H9 (cell line): ENCODE data around the gene ADAMTS6. TPM values are rescaled to one million over a fixed set of nuclear protein-coding genes. Genes with fewer than 3 reads are reported as not detected.

Experiments used
- DNase-seq: peaks from one replicate; pipeline ENCODE4 v3.0.0-alpha.2; 2017
- H2AFZ ChIP-seq: one replicate; pipeline ENCODE4 v1.6.1; 2013; ENCODE audit warnings: mild to moderate bottlenecking, low read length, control low read depth, moderate library complexity
- H2AK5ac ChIP-seq: 2 replicates; pipeline ENCODE4 v1.6.1; 2013; ENCODE audit warnings: low read length, control low read depth, mixed read lengths; ENCODE audit not compliant: insufficient read length
- H2BK120ac ChIP-seq: one replicate; pipeline ENCODE4 v1.6.1; 2013; ENCODE audit warnings: low read depth, mild to moderate bottlenecking, low read length, control low read depth, inconsistent platforms; ENCODE audit not compliant: poor library complexity, severe bottlenecking
- H2BK12ac ChIP-seq: 2 replicates; pipeline ENCODE4 v1.6.1; 2013; ENCODE audit warnings: low read length, control low read depth, mixed read lengths, low read depth; ENCODE audit not compliant: insufficient read length
- H2BK15ac ChIP-seq: 2 replicates; pipeline ENCODE4 v1.6.1; 2013; ENCODE audit warnings: low read depth, low read length, control low read depth
- H2BK20ac ChIP-seq: one replicate; pipeline ENCODE4 v1.6.1; 2013; ENCODE audit warnings: low read depth, mild to moderate bottlenecking, low read length, control low read depth, inconsistent platforms; ENCODE audit not compliant: poor library complexity, severe bottlenecking
- H2BK5ac ChIP-seq: 2 replicates; pipeline ENCODE4 v1.6.1; 2013; ENCODE audit warnings: low read length, control low read depth, mixed read lengths; ENCODE audit not compliant: insufficient read length
- H3K14ac ChIP-seq: 2 replicates; pipeline ENCODE4 v1.6.1; 2013; ENCODE audit warnings: low read length, control low read depth; ENCODE audit not compliant: insufficient read depth
- H3K18ac ChIP-seq: 2 replicates; pipeline ENCODE4 v1.6.1; 2013; ENCODE audit warnings: low read depth, mild to moderate bottlenecking, mixed read lengths, low read length, control low read depth; ENCODE audit not compliant: insufficient read length
- H3K23ac ChIP-seq: 2 replicates; pipeline ENCODE4 v1.6.1; 2013; ENCODE audit warnings: low read length, control low read depth, mixed read lengths, low read depth; ENCODE audit not compliant: insufficient read length
- H3K23me2 ChIP-seq: 2 replicates; pipeline ENCODE4 v1.6.1; 2013; ENCODE audit warnings: low read depth, mild to moderate bottlenecking, mixed read lengths, low read length, control low read depth; ENCODE audit not compliant: insufficient read length, poor library complexity, severe bottlenecking
- H3K27ac ChIP-seq: 2 replicates; pipeline ENCODE4 v1.5.1; 2013; ENCODE audit warnings: low read length, control low read depth, mixed read lengths, low read depth; ENCODE audit not compliant: insufficient read length
- H3K27me3 ChIP-seq: 2 replicates; pipeline ENCODE4 v1.6.1; 2013; ENCODE audit warnings: low read length, control low read depth, inconsistent platforms; ENCODE audit not compliant: insufficient read depth
- H3K4ac ChIP-seq: 2 replicates; pipeline ENCODE4 v1.6.1; 2013; ENCODE audit warnings: low read depth, mild to moderate bottlenecking, control low read depth, inconsistent platforms, low read length, moderate library complexity
- H3K4me1 ChIP-seq: 2 replicates; pipeline ENCODE4 v1.6.1; 2013; ENCODE audit warnings: low read length, control low read depth, inconsistent platforms; ENCODE audit not compliant: insufficient read depth
- H3K4me2 ChIP-seq: 2 replicates; pipeline ENCODE4 v1.6.1; 2013; ENCODE audit warnings: low read length, control low read depth, mixed read lengths; ENCODE audit not compliant: insufficient read length, insufficient read depth
- H3K56ac ChIP-seq: 2 replicates; pipeline ENCODE4 v1.6.1; 2013; ENCODE audit warnings: low read depth, mild to moderate bottlenecking, mixed read lengths, low read length, control low read depth; ENCODE audit not compliant: insufficient read length
- H3K79me1 ChIP-seq: 2 replicates; pipeline ENCODE4 v1.6.1; 2013; ENCODE audit warnings: low read depth, mild to moderate bottlenecking, moderate library complexity, low read length, control low read depth, inconsistent platforms; ENCODE audit not compliant: insufficient read depth, poor library complexity, severe bottlenecking
- H3K79me2 ChIP-seq: 2 replicates; pipeline ENCODE4 v1.6.1; 2013; ENCODE audit warnings: low read length, control low read depth, inconsistent platforms; ENCODE audit not compliant: insufficient read depth
- H3K9ac ChIP-seq: 2 replicates; pipeline ENCODE4 v1.6.1; 2013; ENCODE audit warnings: low read length, control low read depth, mixed read lengths; ENCODE audit not compliant: insufficient read length; ENCODE audit errors: extremely low read depth
- H3K9me3 ChIP-seq: one replicate; pipeline ENCODE4 v1.6.1; 2013; ENCODE audit warnings: low read depth, low read length, inconsistent platforms; ENCODE audit not compliant: control insufficient read depth
- H3T11ph ChIP-seq: one replicate; pipeline ENCODE4 v1.6.1; 2013; ENCODE audit warnings: mild to moderate bottlenecking, low read length, control low read depth, inconsistent platforms
- H4K20me1 ChIP-seq: one replicate; pipeline ENCODE4 v1.6.1; 2013; ENCODE audit not compliant: control insufficient read depth, insufficient read length, insufficient read depth
- H4K5ac ChIP-seq: 2 replicates; pipeline ENCODE4 v1.6.1; 2013; ENCODE audit warnings: low read depth, mild to moderate bottlenecking, mixed read lengths, low read length, control low read depth; ENCODE audit not compliant: insufficient read length
- H4K8ac ChIP-seq: replicated peaks from 2 replicates; pipeline ENCODE4 v1.6.1; 2013; ENCODE audit warnings: low read length, control low read depth, mixed read lengths, low read depth; ENCODE audit not compliant: insufficient read length
- H4K91ac ChIP-seq: 2 replicates; pipeline ENCODE4 v1.6.1; 2013; ENCODE audit warnings: low read depth, mild to moderate bottlenecking, moderate library complexity, mixed read lengths, low read length, control low read depth; ENCODE audit not compliant: insufficient read length
- H3K27ac Mint-ChIP-seq, 3 experiments: 2 replicates in 2 of 3; 3 replicates in 1 of 3; pipeline ENCODE4 v1.8.0; 2020 to 2021; ENCODE audit warnings: mixed read lengths in 3 of 3, mild to moderate bottlenecking in 1 of 3, moderate library complexity in 1 of 3
- H3K27me3 Mint-ChIP-seq: 2 replicates; pipeline ENCODE4 v1.8.0; 2021; ENCODE audit warnings: low read depth, mild to moderate bottlenecking, moderate library complexity, mixed read lengths
- H3K36me3 Mint-ChIP-seq, 3 experiments: 2 replicates in 2 of 3; 3 replicates in 1 of 3; pipeline ENCODE4 v1.8.0; 2020 to 2021; ENCODE audit warnings: low read depth in 3 of 3, mixed read lengths in 3 of 3; ENCODE audit not compliant: insufficient read depth in 1 of 3
- H3K4me1 Mint-ChIP-seq, 2 experiments: 2 replicates each; pipeline ENCODE4 v1.8.0; 2020; ENCODE audit warnings: mixed read lengths in 2 of 2
- H3K4me3 Mint-ChIP-seq, 2 experiments: 2 replicates in 1 of 2; 3 replicates in 1 of 2; pipeline ENCODE4 v1.8.0; 2020 to 2021; ENCODE audit warnings: mild to moderate bottlenecking in 2 of 2, mixed read lengths in 2 of 2, moderate library complexity in 1 of 2
- H3K9me3 Mint-ChIP-seq, 2 experiments: 2 replicates in 1 of 2; 3 replicates in 1 of 2; pipeline ENCODE4 v1.8.0; 2020; ENCODE audit warnings: mild to moderate bottlenecking in 2 of 2, mixed read lengths in 2 of 2, moderate library complexity in 1 of 2
- WGBS: extraction: QIAGEN DNeasy Blood & Tissue Kit; methylation state at CpG from one replicate; pipeline ENCODE4 v1.1.7; 2013; ENCODE audit warnings: missing lambda C conversion rate, low lambda C conversion rate, mixed read lengths; ENCODE audit not compliant: insufficient read length; ENCODE audit errors: extremely low coverage; 5-methylcytosine and 5-hydroxymethylcytosine counted together
- total RNA-seq: library from RNA; stranded (reverse); gene quantifications from 2 replicates; pipeline ENCODE4 v1.2.1, GENCODE V29; 2021
- TF ChIP-seq, protein P1 (sequence below): fragments of 200-600 bp; sonication (generic); conservative IDR thresholded peaks from 3 replicates; pipeline ENCODE4 v1.8.0; 2021; ENCODE audit warnings: antibody characterized with exemption, mild to moderate bottlenecking

The ADAMTS6 gene
- total RNA-seq, 1 experiment from 2014 or later: 0.33 TPM

DNA sequence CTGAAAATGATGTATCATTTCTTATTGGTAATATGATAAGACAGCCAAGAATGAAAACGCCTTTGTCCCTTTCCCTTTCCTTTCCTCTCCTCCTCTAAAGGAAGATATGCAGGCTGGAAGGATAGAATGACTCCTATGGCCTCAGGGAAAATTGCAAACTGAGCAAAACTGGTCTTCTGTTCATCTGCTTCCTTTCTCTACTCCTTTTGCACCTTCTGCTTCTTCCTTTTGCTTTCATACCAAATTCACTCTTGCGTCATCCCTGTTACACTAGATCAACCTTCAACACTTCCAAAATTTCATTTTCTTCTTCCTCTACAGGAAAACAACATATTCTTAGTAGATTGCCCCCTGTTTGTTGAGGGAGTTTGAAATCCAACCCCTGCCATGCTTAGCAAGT, 234.1 kb downstream of the ADAMTS6 start:
- Mint-ChIP-seq H3K9me3 (no peaks in the 10 kb centered on the region), H3K4me1 (peaks cover 5 to 9% of the 10 kb centered on the region in 2 experiments), H3K36me3 (no peaks in the 10 kb centered on the region), H3K27ac (peak overlapping the region in 1 of 3 experiments; percentile 0; a peak in 2 of 7 replicates), H3K27me3 (no peaks in the 10 kb centered on the region), H3K4me3 (no peak overlapping the region)
- Histone ChIP-seq H2BK120ac (no peak overlapping the region), H4K91ac (no peak overlapping the region), H3K23ac (no peak overlapping the region), H2AK5ac (no peak overlapping the region), H2BK5ac (no peak overlapping the region), H2BK20ac (no peak overlapping the region), H3K79me2 (no peaks in the 10 kb centered on the region), H3K9ac (no peak overlapping the region), H3K23me2 (no peaks in the 10 kb centered on the region), H3T11ph (no peak overlapping the region), H2AFZ (no peak overlapping the region), H3K79me1 (no peaks in the 10 kb centered on the region), H2BK12ac (no peak overlapping the region), H2BK15ac (no peak overlapping the region), H3K18ac (no peak overlapping the region), H4K5ac (no peak overlapping the region), H4K8ac (no peak overlapping the region), H3K9me3 (no peaks in the 10 kb centered on the region), H3K56ac (no peak overlapping the region), H3K27me3 (no peaks in the 10 kb centered on the region), H3K4me2 (no peak overlapping the region), H4K20me1 (no peaks in the 10 kb centered on the region), H3K27ac (no peak overlapping the region), H3K4me1 (no peaks in the 10 kb centered on the region), H3K14ac (no peak overlapping the region), H3K4ac (no peak overlapping the region)
- TF ChIP-seq, protein P1, sequence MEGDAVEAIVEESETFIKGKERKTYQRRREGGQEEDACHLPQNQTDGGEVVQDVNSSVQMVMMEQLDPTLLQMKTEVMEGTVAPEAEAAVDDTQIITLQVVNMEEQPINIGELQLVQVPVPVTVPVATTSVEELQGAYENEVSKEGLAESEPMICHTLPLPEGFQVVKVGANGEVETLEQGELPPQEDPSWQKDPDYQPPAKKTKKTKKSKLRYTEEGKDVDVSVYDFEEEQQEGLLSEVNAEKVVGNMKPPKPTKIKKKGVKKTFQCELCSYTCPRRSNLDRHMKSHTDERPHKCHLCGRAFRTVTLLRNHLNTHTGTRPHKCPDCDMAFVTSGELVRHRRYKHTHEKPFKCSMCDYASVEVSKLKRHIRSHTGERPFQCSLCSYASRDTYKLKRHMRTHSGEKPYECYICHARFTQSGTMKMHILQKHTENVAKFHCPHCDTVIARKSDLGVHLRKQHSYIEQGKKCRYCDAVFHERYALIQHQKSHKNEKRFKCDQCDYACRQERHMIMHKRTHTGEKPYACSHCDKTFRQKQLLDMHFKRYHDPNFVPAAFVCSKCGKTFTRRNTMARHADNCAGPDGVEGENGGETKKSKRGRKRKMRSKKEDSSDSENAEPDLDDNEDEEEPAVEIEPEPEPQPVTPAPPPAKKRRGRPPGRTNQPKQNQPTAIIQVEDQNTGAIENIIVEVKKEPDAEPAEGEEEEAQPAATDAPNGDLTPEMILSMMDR: no peak
- 100% methylated on average over 1 of the region's 2 CpGs for WGBS
- DNase-seq: no peak
